Amygdala (tissue), 56 donors: ENCODE data around the gene PICALM.
"Not testable (repeated sequence)": the region's sequence is repeated elsewhere in the genome, so short reads cannot be mapped to it uniquely, and the experiment has no call there.

Source experiments
- DNase-seq, 56 donors: peaks; one replicate each; lab custom pipeline; 2025; lab: John Stamatoyannopoulos, UW

Gene PICALM

GRCh38 chr11:86068951-86069407 is at the start of gene PICALM:
TSS of gene PICALM (minus strand) at chr11:86069084. CDS start at chr11:86068780, 304 bp downstream.
- DNase-seq = peak; percentile 59 to 99 (median 97)

GRCh38 chr11:86118253-86118652 is 49.4 kb upstream of the PICALM start:
- DNase-seq = no peak

GRCh38 chr11:86117712-86118063 is 48.8 kb upstream of the PICALM start:
- no peak for DNase-seq

GRCh38 chr11:86117001-86117711 is 48.3 kb upstream of the PICALM start:
- no peak for DNase-seq

GRCh38 chr11:86116386-86116726 is 47.5 kb upstream of the PICALM start:
- no peak for DNase-seq

GRCh38 chr11:86115542-86116385 is 46.9 kb upstream of the PICALM start:
- DNase-seq = no peak

- no peak for DNase-seq
Measured at GRCh38 chr11:86108890-86109638, 40.2 kb upstream of the PICALM start.

- DNase-seq = no peak
Measured at GRCh38 chr11:86108191-86108590, 39.3 kb upstream of the PICALM start.

- DNase-seq = no peak
Measured at GRCh38 chr11:86106916-86107315, 38.0 kb upstream of the PICALM start.

GRCh38 chr11:86106031-86106430 is 37.1 kb upstream of the PICALM start:
- not testable (repeated sequence) for DNase-seq

- DNase-seq = not testable (repeated sequence)
Measured at GRCh38 chr11:86105601-86106000, 36.7 kb upstream of the PICALM start.

- DNase-seq = peak in 6 of 56 donors; percentile 4 to 61 (median 21)
Measured at GRCh38 chr11:86103808-86104207, 34.9 kb upstream of the PICALM start.

- DNase-seq = no peak
Measured at GRCh38 chr11:86101941-86102407, 33.1 kb upstream of the PICALM start.

- DNase-seq = no peak
Measured at GRCh38 chr11:86101493-86101892, 32.6 kb upstream of the PICALM start.

- no peak for DNase-seq
Measured at GRCh38 chr11:86099874-86100273, 31.0 kb upstream of the PICALM start.

GRCh38 chr11:86097980-86098379 is 29.1 kb upstream of the PICALM start:
- DNase-seq = no peak

- peak in 5 of 56 donors; percentile 1 to 19 (median 5) for DNase-seq
Measured at GRCh38 chr11:86091566-86091965, 22.7 kb upstream of the PICALM start.

GRCh38 chr11:86091086-86091485 is 22.2 kb upstream of the PICALM start:
- no peak for DNase-seq

- no peak for DNase-seq
Measured at GRCh38 chr11:86089659-86090058, 20.8 kb upstream of the PICALM start.

- DNase-seq = not testable (repeated sequence)
Measured at GRCh38 chr11:86087688-86088087, 18.8 kb upstream of the PICALM start.

GRCh38 chr11:86087256-86087655 is 18.4 kb upstream of the PICALM start:
- DNase-seq = no peak
